SJCRH30 (cell line): ENCODE measurements around the gene PAQR9. TPM values are rescaled to one million over a fixed set of nuclear protein-coding genes. Genes with fewer than 3 reads are reported as not detected.
"Not testable (repeated sequence)": the region's sequence is repeated elsewhere in the genome, so short reads cannot be mapped to it uniquely, and the experiment has no call there.

ENCODE experiments used
- DNase-seq, 2 experiments: peaks; one replicate each; pipeline ENCODE4 v3.0.0-alpha.2; 2015 to 2020
- H3K27ac ChIP-seq: fragments of 250-450 bp; sonication (Bioruptor Pico); 2 replicates; pipeline ENCODE4 v1.5.1; 2020; ENCODE audit warnings: mild to moderate bottlenecking, moderate library complexity
- H3K27me3 ChIP-seq: fragments of 250-450 bp; sonication (Bioruptor Pico); 2 replicates; pipeline ENCODE4 v1.5.1; 2020; ENCODE audit warnings: mild to moderate bottlenecking, moderate library complexity
- H3K36me3 ChIP-seq: fragments of 250-450 bp; sonication (Bioruptor Pico); 2 replicates; pipeline ENCODE4 v1.5.1; 2020; ENCODE audit warnings: mild to moderate bottlenecking, moderate library complexity
- H3K4me1 ChIP-seq: fragments of 250-450 bp; sonication (Bioruptor Pico); 2 replicates; pipeline ENCODE4 v1.5.1; 2020; ENCODE audit warnings: mild to moderate bottlenecking, moderate library complexity
- H3K4me3 ChIP-seq: fragments of 250-450 bp; sonication (Bioruptor Pico); 2 replicates; pipeline ENCODE4 v1.5.1; 2020; ENCODE audit warnings: mild to moderate bottlenecking, moderate library complexity
- H3K9me3 ChIP-seq: fragments of 250-450 bp; sonication (Bioruptor Pico); replicated peaks from 2 replicates; pipeline ENCODE4 v1.5.1; 2020; ENCODE audit warnings: mild to moderate bottlenecking, moderate library complexity
- total RNA-seq: library from RNA; depleted of rRNA; stranded (reverse); fragments of >200 nt; shearing (Covaris generic); gene quantifications from 2 replicates; pipeline ENCODE4 v1.2.3, GENCODE V29; 2014

The PAQR9 gene
- total RNA-seq, 1 experiment from 2014 or later, result 0.16 TPM

- Histone ChIP-seq H3K4me1 (peaks cover 3% of the 10 kb centered on the region; the same call in 1 of the 2 replicates), H3K27ac (no peak overlapping the region), H3K9me3 (no peaks in the 10 kb centered on the region), H3K36me3 (no peaks in the 10 kb centered on the region), H3K4me3 (no peak overlapping the region), H3K27me3 (no peaks in the 10 kb centered on the region)
- no peak for DNase-seq
Measured at GRCh38 chr3:142990721-142991120, 27.2 kb upstream of the PAQR9 start.

- H3K36me3 ChIP-seq, DNase-seq, H3K4me1 ChIP-seq, H3K9me3 ChIP-seq, H3K27ac ChIP-seq, H3K27me3 ChIP-seq, H3K4me3 ChIP-seq: not testable (repeated sequence)
Measured at GRCh38 chr3:142988826-142989225, 25.4 kb upstream of the PAQR9 start.

- H3K4me1 ChIP-seq, H3K27me3 ChIP-seq, DNase-seq, H3K9me3 ChIP-seq, H3K36me3 ChIP-seq: not testable (repeated sequence)
- Histone ChIP-seq H3K4me3 (peak overlapping the region; percentile 29), H3K27ac (peak overlapping the region; percentile 16; the same call in 1 of the 2 replicates)
Measured at GRCh38 chr3:142988221-142988620, 24.7 kb upstream of the PAQR9 start.

GRCh38 chr3:142987707-142988106 lies 24.2 kb upstream of the PAQR9 start:
- DNase-seq, result peak; percentile 57 to 66
- Histone ChIP-seq H3K9me3 (no peaks in the 10 kb centered on the region), H3K27me3 (no peaks in the 10 kb centered on the region), H3K27ac (peak overlapping the region; percentile 16; the same call in 1 of the 2 replicates), H3K4me1 (peaks cover 3% of the 10 kb centered on the region; the same call in 1 of the 2 replicates), H3K4me3 (peak overlapping the region; percentile 29), H3K36me3 (no peaks in the 10 kb centered on the region)

- Histone ChIP-seq H3K27ac (no peak overlapping the region), H3K4me1 (peaks cover 3% of the 10 kb centered on the region; the same call in 1 of the 2 replicates), H3K36me3 (no peaks in the 10 kb centered on the region), H3K9me3 (no peaks in the 10 kb centered on the region), H3K27me3 (no peaks in the 10 kb centered on the region), H3K4me3 (peak overlapping the region; percentile 29)
- peak in 1 of 2 experiments; percentile 66 for DNase-seq
Measured at GRCh38 chr3:142987080-142987700, 23.7 kb upstream of the PAQR9 start.

- no peak for DNase-seq
- no peak overlapping the region for H3K27ac ChIP-seq
- no peaks in the 10 kb centered on the region for H3K9me3 ChIP-seq
- H3K4me1 ChIP-seq, result peaks cover 10% of the 10 kb centered on the region; the same call in 1 of the 2 replicates
- no peaks in the 10 kb centered on the region for H3K27me3 ChIP-seq
- no peaks in the 10 kb centered on the region for H3K36me3 ChIP-seq
- no peak overlapping the region for H3K4me3 ChIP-seq
Measured at GRCh38 chr3:142984255-142984654, 20.8 kb upstream of the PAQR9 start.

GRCh38 chr3:142983318-142983717 lies 19.8 kb upstream of the PAQR9 start:
- Histone ChIP-seq H3K27ac (no peak overlapping the region), H3K36me3 (no peaks in the 10 kb centered on the region), H3K4me1 (peaks cover 9% of the 10 kb centered on the region; the same call in 1 of the 2 replicates), H3K27me3 (no peaks in the 10 kb centered on the region), H3K9me3 (no peaks in the 10 kb centered on the region), H3K4me3 (no peak overlapping the region)
- no peak for DNase-seq

- Histone ChIP-seq H3K9me3 (no peaks in the 10 kb centered on the region), H3K27me3 (no peaks in the 10 kb centered on the region), H3K4me1 (peaks cover 7% of the 10 kb centered on the region), H3K27ac (no peak overlapping the region), H3K4me3 (no peak overlapping the region), H3K36me3 (no peaks in the 10 kb centered on the region)
- DNase-seq, result no peak
Measured at GRCh38 chr3:142982038-142982773, 18.7 kb upstream of the PAQR9 start.

GRCh38 chr3:142981108-142981507 lies 17.6 kb upstream of the PAQR9 start:
- H3K27ac ChIP-seq, result no peak overlapping the region
- H3K9me3 ChIP-seq, result no peaks in the 10 kb centered on the region
- DNase-seq, result peak in 1 of 2 experiments; percentile 49
- H3K27me3 ChIP-seq, result no peaks in the 10 kb centered on the region
- peaks cover 12% of the 10 kb centered on the region for H3K4me1 ChIP-seq
- no peak overlapping the region for H3K4me3 ChIP-seq
- no peaks in the 10 kb centered on the region for H3K36me3 ChIP-seq

GRCh38 chr3:142977399-142977728 lies 13.9 kb upstream of the PAQR9 start:
- Histone ChIP-seq H3K4me1 (peaks cover 12% of the 10 kb centered on the region), H3K4me3 (no peak overlapping the region), H3K27ac (no peak overlapping the region), H3K36me3 (no peaks in the 10 kb centered on the region), H3K9me3 (no peaks in the 10 kb centered on the region), H3K27me3 (no peaks in the 10 kb centered on the region)
- DNase-seq, result no peak

- no peaks in the 10 kb centered on the region for H3K9me3 ChIP-seq
- peak; percentile 76 to 79 for DNase-seq
- H3K36me3 ChIP-seq, result no peaks in the 10 kb centered on the region
- H3K4me3 ChIP-seq, result no peak overlapping the region
- peaks cover 12% of the 10 kb centered on the region for H3K4me1 ChIP-seq
- H3K27me3 ChIP-seq, result no peaks in the 10 kb centered on the region
- no peak overlapping the region for H3K27ac ChIP-seq
Measured at GRCh38 chr3:142976621-142977398, 13.3 kb upstream of the PAQR9 start.

GRCh38 chr3:142975316-142975995 lies 12.0 kb upstream of the PAQR9 start:
- Histone ChIP-seq H3K4me3 (no peak overlapping the region), H3K36me3 (no peaks in the 10 kb centered on the region), H3K9me3 (no peaks in the 10 kb centered on the region), H3K27me3 (no peaks in the 10 kb centered on the region), H3K4me1 (peaks cover 6% of the 10 kb centered on the region), H3K27ac (no peak overlapping the region)
- no peak for DNase-seq

- Histone ChIP-seq H3K27me3 (peaks cover 4% of the 10 kb centered on the region; the same call in 1 of the 2 replicates), H3K36me3 (no peaks in the 10 kb centered on the region), H3K27ac (no peak overlapping the region), H3K4me1 (peaks cover 6% of the 10 kb centered on the region), H3K9me3 (no peaks in the 10 kb centered on the region), H3K4me3 (no peak overlapping the region)
- DNase-seq, result no peak
Measured at GRCh38 chr3:142973217-142974009, 9.9 kb upstream of the PAQR9 start.
